ENCODE data around the gene UBXN7. TPM values are rescaled to one million over a fixed set of nuclear protein-coding genes. Genes with fewer than 3 reads are reported as not detected.

The UBXN7 gene
- total and polyA plus RNA-seq, 12 donors = 3.5 to 82.0 (median 24.2) TPM

- Histone ChIP-seq H3K27me3 (no peaks in the 10 kb centered on the region), H3K4me3 (no peak overlapping the region), H3K9me3 (replicated peaks in 1 of 3) (no peaks in the 10 kb centered on the region), H3K36me3 (replicated peaks in 1 of 2) (no peaks in the 10 kb centered on the region), H3K27ac (no peak overlapping the region), H3K4me1 (replicated peaks in 1 of 2) (no peaks in the 10 kb centered on the region)
- no peak for TF ChIP-seq POLR2A (IDR thresholded peaks at IDR 0.05)
- no peak for TF ChIP-seq CTCF (IDR thresholded peaks at IDR 0.05)
- no peak for DNase-seq
- intact Hi-C loops (cut with DNase I) = no loop called here
- WGBS, 4 donors = 27 to 41% (median 29%) methylated on average over 5 to 6 of the region's 6 CpGs
Observed at GRCh38 chr3:196327405-196327804, 104.8 kb downstream of the UBXN7 start.

GRCh38 chr3:196326936-196327335, 105.3 kb downstream of the UBXN7 start:
- no peak overlapping the region for H3K27ac ChIP-seq
- DNase-seq = no peak
- no peaks in the 10 kb centered on the region for H3K36me3 ChIP-seq (replicated peaks in 1 of 2)
- 65 to 82% (median 71%) methylated on average over 8 to 9 of the region's 9 CpGs for WGBS, 4 donors
- TF ChIP-seq CTCF (IDR thresholded peaks at IDR 0.05) (no peak), POLR2A (IDR thresholded peaks at IDR 0.05) (no peak)
- no peaks in the 10 kb centered on the region for H3K9me3 ChIP-seq (replicated peaks in 1 of 3)
- intact Hi-C loops (cut with DNase I) = no loop called here
- H3K4me1 ChIP-seq (replicated peaks in 1 of 2) = no peaks in the 10 kb centered on the region
- no peak overlapping the region for H3K4me3 ChIP-seq
- H3K27me3 ChIP-seq = no peaks in the 10 kb centered on the region

- TF ChIP-seq POLR2A (IDR thresholded peaks at IDR 0.05) (no peak), CTCF (IDR thresholded peaks at IDR 0.05) (no peak)
- no peaks in the 10 kb centered on the region for H3K36me3 ChIP-seq (replicated peaks in 1 of 2)
- H3K4me1 ChIP-seq (replicated peaks in 1 of 2) = no peaks in the 10 kb centered on the region
- no peak overlapping the region for H3K27ac ChIP-seq
- H3K4me3 ChIP-seq = no peak overlapping the region
- DNase-seq = no peak
- no peaks in the 10 kb centered on the region for H3K27me3 ChIP-seq
- intact Hi-C loops (cut with DNase I) = no loop called here
- WGBS, 4 donors = 69 to 77% (median 73%) methylated on average over 11 of the region's 11 CpGs
- no peaks in the 10 kb centered on the region for H3K9me3 ChIP-seq (replicated peaks in 1 of 3)
Observed at GRCh38 chr3:196323691-196324090, 108.5 kb downstream of the UBXN7 start.

GRCh38 chr3:196323016-196323415, 109.2 kb downstream of the UBXN7 start:
- no peak for DNase-seq
- Histone ChIP-seq H3K36me3 (replicated peaks in 1 of 2) (no peaks in the 10 kb centered on the region), H3K9me3 (replicated peaks in 1 of 3) (no peaks in the 10 kb centered on the region), H3K4me1 (replicated peaks in 1 of 2) (no peaks in the 10 kb centered on the region), H3K4me3 (no peak overlapping the region), H3K27me3 (no peaks in the 10 kb centered on the region), H3K27ac (no peak overlapping the region)
- TF ChIP-seq POLR2A (IDR thresholded peaks at IDR 0.05) = no peak
- no peak for TF ChIP-seq CTCF (IDR thresholded peaks at IDR 0.05)
- WGBS, 4 donors = 91 to 97% (median 95%) methylated on average over 4 of the region's 4 CpGs
- intact Hi-C loops (cut with DNase I) = no loop called here

Data from adrenal gland (tissue), 12 donors.